RWPE1 (cell line): ENCODE results near the gene SLC5A12.
A peak's percentile ranks its signal among the peaks of the same experiment; 100 is the strongest.

Experiments
- CTCF ChIA-PET: fragments of 350-600 bp; sonication (Branson Sonifier 250); formaldehyde crosslinking; extraction: SDS; loops from one replicate; lab custom pipeline; 2021; lab: Yijun Ruan, JAX
- POLR2A ChIA-PET: fragments of 400-600 bp; formaldehyde crosslinking; extraction: SDS; loops from one replicate; lab custom pipeline; 2020; ENCODE audit warnings: antibody characterized with exemption; ENCODE audit not compliant: low non-redundant PET; lab: Yijun Ruan, JAX
- DNase-seq: peaks from one replicate; pipeline ENCODE4 v3.0.0; 2012; ENCODE audit warnings: low spot score
- H3K27ac ChIP-seq: fragments of 450-650 bp; 2 replicates; pipeline ENCODE4 v1.5.1; 2017
- TF ChIP-seq, protein P1 (sequence below): fragments of 450-650 bp; conservative IDR thresholded peaks from 2 replicates; pipeline ENCODE4 v1.5.1; 2017; ENCODE audit warnings: low read depth, mild to moderate bottlenecking

The SLC5A12 gene

DNA sequence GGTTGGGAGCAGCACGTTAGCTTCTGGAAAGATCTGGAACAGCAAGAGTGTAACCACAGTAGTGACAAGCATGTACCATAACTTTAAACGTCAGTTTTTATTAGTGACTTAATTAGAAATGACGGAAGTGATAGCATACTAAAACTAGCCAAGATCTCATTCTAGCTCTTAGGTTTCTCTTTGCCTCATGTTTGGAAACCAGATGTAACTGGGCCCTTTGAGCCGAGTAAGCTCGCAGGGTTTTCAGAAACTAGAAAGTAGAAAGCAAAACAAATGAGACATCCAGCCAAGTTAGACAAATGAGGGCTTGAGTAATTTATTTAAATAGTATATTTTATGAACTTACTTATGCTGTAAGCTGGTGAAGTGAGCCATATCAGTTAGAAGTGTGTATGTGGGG lies 40.2 kb upstream of the SLC5A12 start:
- CTCF ChIA-PET = interaction anchor here (0.6 kb wide), 1 partner anchor 480 kb away, joined by 6 read pairs; no protein-coding TSS in a partner anchor
- TF ChIP-seq, protein P1, sequence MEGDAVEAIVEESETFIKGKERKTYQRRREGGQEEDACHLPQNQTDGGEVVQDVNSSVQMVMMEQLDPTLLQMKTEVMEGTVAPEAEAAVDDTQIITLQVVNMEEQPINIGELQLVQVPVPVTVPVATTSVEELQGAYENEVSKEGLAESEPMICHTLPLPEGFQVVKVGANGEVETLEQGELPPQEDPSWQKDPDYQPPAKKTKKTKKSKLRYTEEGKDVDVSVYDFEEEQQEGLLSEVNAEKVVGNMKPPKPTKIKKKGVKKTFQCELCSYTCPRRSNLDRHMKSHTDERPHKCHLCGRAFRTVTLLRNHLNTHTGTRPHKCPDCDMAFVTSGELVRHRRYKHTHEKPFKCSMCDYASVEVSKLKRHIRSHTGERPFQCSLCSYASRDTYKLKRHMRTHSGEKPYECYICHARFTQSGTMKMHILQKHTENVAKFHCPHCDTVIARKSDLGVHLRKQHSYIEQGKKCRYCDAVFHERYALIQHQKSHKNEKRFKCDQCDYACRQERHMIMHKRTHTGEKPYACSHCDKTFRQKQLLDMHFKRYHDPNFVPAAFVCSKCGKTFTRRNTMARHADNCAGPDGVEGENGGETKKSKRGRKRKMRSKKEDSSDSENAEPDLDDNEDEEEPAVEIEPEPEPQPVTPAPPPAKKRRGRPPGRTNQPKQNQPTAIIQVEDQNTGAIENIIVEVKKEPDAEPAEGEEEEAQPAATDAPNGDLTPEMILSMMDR = no peak
- POLR2A ChIA-PET = no interaction called here
- H3K27ac ChIP-seq = no peak overlapping the region
- no peak for DNase-seq

DNA sequence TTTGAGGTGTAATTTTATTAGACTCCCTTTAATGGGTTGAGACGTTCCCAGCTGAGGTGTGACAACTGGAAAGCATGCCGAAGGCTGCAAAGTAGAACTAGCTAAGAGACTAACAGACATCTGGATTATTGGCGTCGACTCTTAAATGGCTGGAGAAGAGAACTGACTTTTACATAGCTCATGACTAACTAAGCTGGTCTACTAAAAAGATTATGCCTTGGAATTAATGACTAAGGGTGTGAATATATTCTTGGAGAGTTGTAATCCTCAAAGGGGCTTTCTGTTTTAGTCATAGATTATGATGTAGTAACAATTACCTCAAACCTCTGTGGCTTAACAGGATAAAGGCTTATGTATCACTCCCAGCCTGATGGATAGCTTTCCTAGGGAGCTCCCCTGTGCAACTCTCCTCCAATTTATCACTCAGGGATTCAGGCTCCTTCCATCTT lies 39.5 kb upstream of the SLC5A12 start:
- CTCF ChIA-PET = no interaction called here
- POLR2A ChIA-PET = no interaction called here
- DNase-seq = no peak
- TF ChIP-seq, protein P1 = no peak
- no peak overlapping the region for H3K27ac ChIP-seq

DNA sequence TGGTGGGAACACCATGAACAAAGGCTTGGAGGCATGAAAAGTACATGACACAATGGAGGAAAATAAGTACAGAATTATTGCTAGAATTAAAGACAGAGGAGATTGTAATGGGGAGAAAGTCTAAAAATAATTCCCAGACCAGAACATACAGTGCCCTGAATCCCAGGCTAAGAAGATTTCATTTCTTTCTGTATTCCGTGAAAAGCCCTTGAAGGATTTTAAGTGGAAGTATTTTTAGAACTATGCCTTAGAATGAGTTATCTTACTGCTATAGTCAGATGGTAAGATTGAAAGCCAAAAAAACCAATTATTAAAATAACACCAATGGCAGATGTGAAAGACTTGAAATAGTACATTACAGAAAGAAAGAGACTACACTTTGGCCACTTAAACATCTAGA lies 36.1 kb upstream of the SLC5A12 start:
- DNase-seq = no peak
- TF ChIP-seq, protein P1 = no peak
- ChIA-PET CTCF (no interaction called here), POLR2A (no interaction called here)
- H3K27ac ChIP-seq = no peak overlapping the region

DNA sequence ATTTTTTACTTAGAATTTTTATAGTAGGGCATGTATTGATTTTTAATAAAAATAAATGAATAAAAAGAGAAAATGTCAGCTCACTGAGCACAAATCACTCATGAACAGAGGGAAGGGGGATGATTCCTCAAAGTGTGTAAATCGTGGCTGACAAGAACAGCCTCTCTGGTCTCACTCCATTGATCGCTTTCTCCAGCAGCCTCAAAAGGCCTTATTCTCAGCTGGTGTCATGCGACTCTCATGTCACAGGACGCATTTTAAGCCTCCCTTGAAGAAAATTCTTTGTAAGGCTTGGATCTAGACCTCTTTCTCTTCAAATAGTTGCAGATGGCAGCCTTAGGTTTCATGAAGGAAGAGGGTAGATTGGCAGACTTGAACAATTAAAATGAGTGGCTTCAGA lies 33.9 kb upstream of the SLC5A12 start:
- CTCF ChIA-PET = interaction anchor here (0.9 to 1.0 kb wide), 2 partner anchors 402 to 403 kb away, joined by 3 to 4 read pairs; no protein-coding TSS in a partner anchor
- TF ChIP-seq, protein P1 = no peak
- no peak for DNase-seq
- no peak overlapping the region for H3K27ac ChIP-seq
- POLR2A ChIA-PET = no interaction called here

DNA sequence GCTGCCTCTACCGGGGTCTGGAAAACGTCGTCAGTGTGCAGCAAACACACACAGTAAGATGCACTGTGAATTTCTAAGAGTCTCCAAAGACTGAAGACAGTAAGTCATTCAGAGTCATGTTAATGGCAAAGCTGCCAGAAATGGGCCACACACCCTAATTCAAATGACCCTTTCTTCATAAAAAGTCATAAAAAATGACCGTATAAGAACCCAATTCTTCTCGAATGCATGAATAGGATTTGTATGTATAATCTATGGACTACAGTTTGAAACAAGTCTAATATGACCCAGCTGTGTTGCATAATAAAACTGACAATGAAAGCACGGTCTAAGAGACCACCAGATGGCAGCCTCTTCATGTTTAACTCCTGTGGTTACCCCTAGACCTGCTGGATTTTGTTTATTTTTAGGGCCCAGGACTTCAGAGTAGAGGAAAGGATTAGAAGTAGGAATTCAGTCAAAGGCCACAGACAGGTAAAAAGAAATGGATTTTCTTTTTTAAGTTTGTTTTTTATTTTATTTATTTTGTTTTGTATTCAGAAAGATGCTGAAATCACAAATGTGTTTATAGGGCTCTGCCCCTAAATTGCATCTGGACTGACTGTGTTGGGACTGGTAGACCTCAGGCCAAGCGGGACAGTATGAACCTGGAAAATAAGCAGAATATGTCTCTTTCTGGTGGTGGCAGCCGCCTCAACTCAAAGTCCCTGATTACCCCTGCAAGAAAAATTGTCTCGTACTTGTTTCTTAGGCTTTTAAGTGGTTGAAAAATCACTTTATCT lies 32.1 kb upstream of the SLC5A12 start:
- no peak overlapping the region for H3K27ac ChIP-seq

DNA sequence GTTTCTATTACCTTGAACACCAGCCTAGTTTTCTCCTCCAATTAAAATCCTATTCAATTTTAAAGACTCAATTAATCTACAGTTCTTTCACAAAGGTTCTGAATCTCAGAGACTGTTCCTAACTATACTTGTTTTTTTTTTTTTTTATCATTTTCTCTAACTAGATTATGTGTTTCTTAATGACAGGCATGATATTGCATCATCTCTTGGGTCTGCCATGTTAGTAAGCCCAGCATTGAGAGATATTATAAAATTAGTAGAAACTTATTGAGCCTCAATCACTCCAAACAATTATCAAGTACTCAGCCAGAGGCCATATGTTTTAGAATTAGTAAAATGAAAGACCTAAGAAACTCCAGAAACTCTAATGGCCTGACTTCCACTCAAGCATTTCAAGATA lies 28.1 kb upstream of the SLC5A12 start:
- ChIA-PET POLR2A (no interaction called here), CTCF (no interaction called here)
- no peak overlapping the region for H3K27ac ChIP-seq
- TF ChIP-seq, protein P1 = no peak
- no peak for DNase-seq

More for the DNA sequence above, 32.1 kb upstream of the SLC5A12 start:
- peak; percentile 62 for DNase-seq
- TF ChIP-seq, protein P1 = peak; percentile 78
- POLR2A ChIA-PET = no interaction called here
- CTCF ChIA-PET = interaction anchor here (0.6 to 1.0 kb wide), 6 partner anchors 289 to 408 kb away, joined by 3 to 4 read pairs (median 3); no protein-coding TSS in a partner anchor
